GM12878 (cell line): Measurements from ENCODE around the gene ASGR1. TPM values are rescaled to one million over a fixed set of nuclear protein-coding genes. Genes with fewer than 3 reads are reported as not detected.

ENCODE experiments used
- ATAC-seq: fragments of 200-7000 bp; cut with Tn5 transposase; 3 replicates; pipeline ENCODE4 v1.9.1; 2020; ENCODE audit warnings: mild to moderate bottlenecking, moderate library complexity
- BruUV-seq: library from RNA; stranded (reverse); fragments of 400-500 nt; replicated peaks from 2 replicates; lab custom pipeline; 2021; lab: Mats Ljungman, UMichigan
- CTCF ChIA-PET: fragments of 300-600 bp; sonication (Branson Sonifier 250); formaldehyde crosslinking; extraction: SDS; loops from one replicate; lab custom pipeline; 2021; ENCODE audit warnings: inconsistent platforms; lab: Yijun Ruan, JAX
- POLR2A ChIA-PET: fragments of 350-600 bp; formaldehyde crosslinking; extraction: SDS; loops from one replicate; lab custom pipeline; 2021; ENCODE audit warnings: inconsistent platforms; lab: Charles Lee
- RAD21 ChIA-PET: fragments of 300-600 bp; sonication (Branson Sonifier 250); formaldehyde crosslinking; loops from one replicate; lab custom pipeline; 2023; ENCODE audit warnings: antibody characterized with exemption; ENCODE audit not compliant: unreplicated experiment; lab: Charles Lee
- SMC1A ChIA-PET: fragments of 300-600 bp; sonication (Branson Sonifier 250); formaldehyde crosslinking; loops from one replicate; lab custom pipeline; 2023; ENCODE audit not compliant: unreplicated experiment, uncharacterized antibody; lab: Charles Lee
- DNase-seq: peaks from one replicate; pipeline ENCODE4 v3.0.0-alpha.2; 2011; ENCODE audit warnings: low read depth, low spot score
- FAIRE-seq: peaks from 3 replicates; lab custom pipeline; 2011; peaks lifted over from hg19 to GRCh38; lab: Jason Lieb, UNC
- H2AFZ ChIP-seq: 2 replicates; pipeline ENCODE4 v1.6.0; 2011; ENCODE audit warnings: low read depth, low read length, control low read depth; ENCODE audit not compliant: control insufficient read depth
- H3K27ac ChIP-seq: 2 replicates; pipeline ENCODE4 v1.5.1; 2011; ENCODE audit warnings: control low read depth; ENCODE audit not compliant: control insufficient read depth, insufficient read depth
- H3K27me3 ChIP-seq, 2 experiments: replicated peaks in 1 of 2; 2 replicates each; pipeline versions ENCODE4 v1.6.0 to v1.6.1; 2011; ENCODE audit warnings: low read length in 1 of 2; ENCODE audit not compliant: control insufficient read depth in 2 of 2, insufficient read depth in 2 of 2
- H3K36me3 ChIP-seq, 2 experiments: 2 replicates each; pipeline ENCODE4 v1.5.1; 2011; ENCODE audit warnings: low read length in 1 of 2; ENCODE audit not compliant: control insufficient read depth in 2 of 2, insufficient read depth in 2 of 2
- H3K4me1 ChIP-seq: 2 replicates; pipeline ENCODE4 v1.6.1; 2011; ENCODE audit warnings: mild to moderate bottlenecking, low read length, moderate library complexity, mixed read lengths; ENCODE audit not compliant: control insufficient read depth, insufficient read depth
- H3K4me2 ChIP-seq: 2 replicates; pipeline ENCODE4 v1.6.0; 2011; ENCODE audit warnings: control low read depth; ENCODE audit not compliant: control insufficient read depth, insufficient read depth
- H3K4me3 ChIP-seq: fragments of 200-600 bp; sonication (generic); 2 replicates; pipeline ENCODE4 v1.5.1; 2016
- H3K79me2 ChIP-seq: 2 replicates; pipeline ENCODE4 v1.6.0; 2011; ENCODE audit warnings: low read length; ENCODE audit not compliant: control insufficient read depth, insufficient read depth
- H3K9ac ChIP-seq: 2 replicates; pipeline ENCODE4 v1.8.0; 2011; ENCODE audit warnings: low read length, control low read depth, mixed read lengths; ENCODE audit not compliant: control insufficient read depth, insufficient read depth
- H3K9me3 ChIP-seq: replicated peaks from 3 replicates; pipeline ENCODE4 v1.5.1; 2011; ENCODE audit warnings: mild to moderate bottlenecking, low read length; ENCODE audit not compliant: control insufficient read depth, insufficient read depth
- H4K20me1 ChIP-seq: 2 replicates; pipeline ENCODE4 v1.6.0; 2011; ENCODE audit not compliant: control insufficient read depth, insufficient read depth
- BHLHE40 ChIP-seq, 2 experiments: fragments of 450-650 bp in 1 of 2; IDR thresholded peaks; 2 replicates each; pipeline ENCODE4 v1.6.1; 2011 to 2017; ENCODE audit warnings: low read depth in 2 of 2, borderline replicate concordance in 1 of 2, improper control_type of control experiment in 1 of 2, low read length in 1 of 2, mild to moderate bottlenecking in 1 of 2
- BMI1 ChIP-seq: fragments of 450-650 bp; IDR thresholded peaks from 2 replicates; pipeline ENCODE4 v1.6.1; 2016; ENCODE audit warnings: mild to moderate bottlenecking, moderate library complexity, borderline replicate concordance
- DPF2 ChIP-seq: fragments of 450-650 bp; IDR thresholded peaks from 2 replicates; pipeline ENCODE4 v1.6.1; 2017; ENCODE audit warnings: mild to moderate bottlenecking
- FOS ChIP-seq: IDR thresholded peaks from 3 replicates; pipeline ENCODE4 v1.6.1; 2011; ENCODE audit warnings: borderline replicate concordance; ENCODE audit not compliant: insufficient read length; ENCODE audit errors: extremely low read depth
- HDAC2 ChIP-seq: fragments of 200-600 bp; sonication (generic); IDR thresholded peaks from 2 replicates; pipeline ENCODE4 v1.6.1; 2017
- MXI1 ChIP-seq: fragments of 150-350 bp; IDR thresholded peaks from 2 replicates; pipeline ENCODE4 v1.6.1; 2011; ENCODE audit warnings: low read depth, mild to moderate bottlenecking, inconsistent platforms, low read length, improper control_type of control experiment
- POLR2A ChIP-seq: IDR thresholded peaks from 2 replicates; pipeline ENCODE4 v1.6.1; 2011; ENCODE audit warnings: low read depth, mild to moderate bottlenecking, low read length
- RB1 ChIP-seq: fragments of 450-650 bp; formaldehyde crosslinking; IDR thresholded peaks from 2 replicates; pipeline ENCODE4 v1.6.1; 2017; ENCODE audit warnings: mild to moderate bottlenecking, borderline replicate concordance
- SMARCA5 ChIP-seq: fragments of 450-650 bp; IDR thresholded peaks from 2 replicates; pipeline ENCODE4 v1.6.1; 2017; ENCODE audit warnings: mild to moderate bottlenecking
- SUPT20H ChIP-seq: IDR thresholded peaks from 2 replicates; pipeline ENCODE4 v1.6.1; 2011; ENCODE audit warnings: low read depth, mild to moderate bottlenecking, low read length, moderate library complexity, borderline replicate concordance; ENCODE audit not compliant: control insufficient read depth
- TCF3 ChIP-seq: IDR thresholded peaks from 2 replicates; pipeline ENCODE4 v1.6.1; 2012; ENCODE audit warnings: low read depth, mild to moderate bottlenecking, low read length, borderline replicate concordance; ENCODE audit not compliant: insufficient read depth
- TCF7 ChIP-seq: IDR thresholded peaks from 2 replicates; pipeline ENCODE4 v1.6.1; 2014; ENCODE audit warnings: antibody characterized with exemption, borderline replicate concordance
- WGBS: methylation state at CpG from one replicate; pipeline ENCODE4 v1.1.6; 2016; ENCODE audit warnings: low lambda C conversion rate; ENCODE audit not compliant: insufficient replicate concordance, insufficient coverage; ENCODE audit errors: missing lambda C conversion rate; 5-methylcytosine and 5-hydroxymethylcytosine counted together
- in situ Hi-C: fragments of 300-500 bp; cut with MboI; formaldehyde crosslinking; loops from 9 replicates; pipeline ENCODE4 v1.14.3; 2018; ENCODE audit warnings: mixed read lengths
- intact Hi-C: fragments of 100-400 bp; cut with micrococcal nuclease; formaldehyde crosslinking; loops from one replicate; pipeline ENCODE4 v1.14.2; 2022; ENCODE audit not compliant: unreplicated experiment
- polyA plus RNA-seq, 11 experiments: library from polyadenylated mRNA; depleted of rRNA in 4 of 11; unstranded in 6 of 11; stranded (reverse) in 5 of 11; fragments of >200 nt; fragmentation: Nextera tagmentation in 4 of 11; fragmentation: Illumina TruSeq in 1 of 11; extraction: Ambion mirVana in 4 of 11; extraction: Trizol in 1 of 11; gene quantifications; 1 replicate in 1 of 11; 2 replicates in 10 of 11; pipeline versions ENCODE4 v1.2.1 to v1.2.3, GENCODE V29; 2011 to 2016; ENCODE audit warnings: inconsistent platforms in 2 of 11, missing spikeins in 2 of 11, low read depth in 1 of 11
- total RNA-seq, 4 experiments: library from RNA; depleted of rRNA in 3 of 4; stranded (reverse); fragments of >200 nt in 3 of 4; fragmentation: Illumina TruSeq in 1 of 4; extraction: Trizol in 1 of 4; gene quantifications; 2 replicates each; pipeline versions ENCODE4 v1.2.1 to v1.2.3, GENCODE V29; 2013 to 2021
- TF ChIP-seq, protein P1 (sequence below): fragments of 450-650 bp; IDR thresholded peaks from 2 replicates; pipeline ENCODE4 v1.6.1; 2017; ENCODE audit warnings: mild to moderate bottlenecking, low read depth, inconsistent platforms; ENCODE audit not compliant: poor library complexity, severe bottlenecking
- TF ChIP-seq, protein P2 (sequence below): fragments of 450-650 bp; IDR thresholded peaks from 2 replicates; pipeline ENCODE4 v1.6.1; 2016; ENCODE audit warnings: mild to moderate bottlenecking
- TF ChIP-seq, protein P3 (sequence below): fragments of 150-350 bp; IDR thresholded peaks from 2 replicates; pipeline ENCODE4 v1.6.1; 2016; ENCODE audit warnings: low read depth, low read length

The ASGR1 gene
- total and polyA plus RNA-seq, 10 of the 15 experiments (the other 5 are each of a cell fraction or from before 2014, with no cell fraction given) = 0.06 to 0.34 (median 0.14) TPM; not detected in 6

DNA sequence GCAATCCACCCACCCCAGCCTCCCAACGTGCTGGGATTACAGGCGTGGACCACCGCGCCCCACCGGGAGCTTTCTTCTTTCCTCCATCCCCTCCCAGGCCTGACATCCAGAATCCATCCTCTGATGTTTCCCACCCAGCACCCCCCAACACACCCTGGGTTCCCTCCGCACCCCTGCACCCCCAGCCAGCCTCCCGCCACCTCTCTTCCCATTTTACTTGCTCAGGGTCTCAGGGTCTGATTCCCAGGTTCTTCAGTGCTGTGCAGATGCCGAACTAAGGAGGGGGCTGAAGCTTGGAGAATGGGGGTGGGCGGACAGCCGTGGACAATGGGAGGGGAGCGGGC is 225 bp downstream of the ASGR1 start (continued):
- TF ChIP-seq, protein P1, sequence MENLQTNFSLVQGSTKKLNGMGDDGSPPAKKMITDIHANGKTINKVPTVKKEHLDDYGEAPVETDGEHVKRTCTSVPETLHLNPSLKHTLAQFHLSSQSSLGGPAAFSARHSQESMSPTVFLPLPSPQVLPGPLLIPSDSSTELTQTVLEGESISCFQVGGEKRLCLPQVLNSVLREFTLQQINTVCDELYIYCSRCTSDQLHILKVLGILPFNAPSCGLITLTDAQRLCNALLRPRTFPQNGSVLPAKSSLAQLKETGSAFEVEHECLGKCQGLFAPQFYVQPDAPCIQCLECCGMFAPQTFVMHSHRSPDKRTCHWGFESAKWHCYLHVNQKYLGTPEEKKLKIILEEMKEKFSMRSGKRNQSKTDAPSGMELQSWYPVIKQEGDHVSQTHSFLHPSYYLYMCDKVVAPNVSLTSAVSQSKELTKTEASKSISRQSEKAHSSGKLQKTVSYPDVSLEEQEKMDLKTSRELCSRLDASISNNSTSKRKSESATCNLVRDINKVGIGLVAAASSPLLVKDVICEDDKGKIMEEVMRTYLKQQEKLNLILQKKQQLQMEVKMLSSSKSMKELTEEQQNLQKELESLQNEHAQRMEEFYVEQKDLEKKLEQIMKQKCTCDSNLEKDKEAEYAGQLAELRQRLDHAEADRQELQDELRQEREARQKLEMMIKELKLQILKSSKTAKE = no peak
- TF ChIP-seq FOS (no peak), TCF3 (no peak), MXI1 (no peak)
- TF ChIP-seq, all 136 proteins: peak for 0

DNA sequence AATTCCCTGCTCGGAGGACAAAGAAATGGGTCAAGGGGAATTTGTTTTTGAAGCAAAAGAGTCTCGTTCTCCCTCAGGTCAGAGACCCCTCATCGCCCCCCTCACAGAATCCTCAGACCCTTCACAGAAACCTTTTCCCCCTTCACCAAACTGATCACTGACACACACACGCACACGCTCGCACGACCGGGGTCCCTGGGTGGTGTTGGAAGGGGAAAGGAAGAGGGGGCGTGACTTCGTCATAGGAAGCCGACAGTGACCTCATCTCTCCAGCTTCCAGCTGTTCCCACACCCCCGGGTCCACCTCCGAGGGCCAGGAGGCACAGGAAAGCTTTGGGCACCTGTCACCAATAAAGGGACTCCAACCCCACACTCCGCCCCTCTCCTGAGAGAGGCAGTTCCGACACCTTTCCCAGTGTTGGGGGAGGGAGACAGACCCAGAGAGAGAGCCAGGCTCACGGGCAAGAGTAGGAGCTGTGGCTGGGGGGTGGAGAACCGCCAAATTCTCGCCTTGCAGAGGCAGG is 1.2 kb downstream of the ASGR1 start:
- Histone ChIP-seq H3K27me3 (peaks cover 2 to 6% of the 10 kb centered on the region in 2 experiments; a peak in 3 of 4 replicates), H3K4me2 (no peak overlapping the region), H3K79me2 (no peaks in the 10 kb centered on the region), H4K20me1 (no peaks in the 10 kb centered on the region), H2AFZ (peak overlapping the region; percentile 47; the same call in 1 of the 2 replicates), H3K4me3 (no peak overlapping the region), H3K4me1 (peaks cover 6% of the 10 kb centered on the region), H3K36me3 (no peaks in the 10 kb centered on the region), H3K9me3 (no peaks in the 10 kb centered on the region; the same call in 2 of the 3 replicates), H3K27ac (no peak overlapping the region), H3K9ac (no peak overlapping the region)
- DNase-seq (no peak), ATAC-seq (no peak), FAIRE-seq (no peak)
- ChIA-PET SMC1A (interaction anchor here (0.8 to 2.6 kb wide), 4 partner anchors 33 to 132 kb away, joined by 3 to 14 read pairs (median 5); no protein-coding TSS in a partner anchor), CTCF (interaction anchor here (0.9 to 3.5 kb wide), 13 partner anchors 10 to 334 kb away, joined by 3 to 34 read pairs (median 6); no protein-coding TSS in a partner anchor), RAD21 (interaction anchor here (1.4 to 2.7 kb wide), 4 partner anchors 46 to 263 kb away, joined by 4 to 14 read pairs (median 8); no protein-coding TSS in a partner anchor), POLR2A (interaction anchor here (0.6 kb wide), 1 partner anchor 567 kb away, joined by 5 read pairs; no protein-coding TSS in a partner anchor)
- 16% methylated on average over 18 of the region's 18 CpGs for WGBS
- intact Hi-C loops (loop anchor here (2.0 to 10.0 kb wide), 2 partner anchors 131 to 263 kb away; no protein-coding TSS in a partner anchor), in situ Hi-C loops (no loop called here)
- no TSS peak for BruUV-seq
- TF ChIP-seq DPF2 (no peak), MXI1 (no peak), BHLHE40 (IDR thresholded peaks at IDR 0.05; ENCODE audit: borderline replicate concordance in 1 of 2, low read depth in 2 of 2, low read length in 1 of 2) (no peak), RB1 (no peak), SUPT20H (no peak), BMI1 (no peak), TCF7 (no peak), POLR2A (no peak), HDAC2 (no peak), SMARCA5 (no peak)
- TF ChIP-seq, protein P2, sequence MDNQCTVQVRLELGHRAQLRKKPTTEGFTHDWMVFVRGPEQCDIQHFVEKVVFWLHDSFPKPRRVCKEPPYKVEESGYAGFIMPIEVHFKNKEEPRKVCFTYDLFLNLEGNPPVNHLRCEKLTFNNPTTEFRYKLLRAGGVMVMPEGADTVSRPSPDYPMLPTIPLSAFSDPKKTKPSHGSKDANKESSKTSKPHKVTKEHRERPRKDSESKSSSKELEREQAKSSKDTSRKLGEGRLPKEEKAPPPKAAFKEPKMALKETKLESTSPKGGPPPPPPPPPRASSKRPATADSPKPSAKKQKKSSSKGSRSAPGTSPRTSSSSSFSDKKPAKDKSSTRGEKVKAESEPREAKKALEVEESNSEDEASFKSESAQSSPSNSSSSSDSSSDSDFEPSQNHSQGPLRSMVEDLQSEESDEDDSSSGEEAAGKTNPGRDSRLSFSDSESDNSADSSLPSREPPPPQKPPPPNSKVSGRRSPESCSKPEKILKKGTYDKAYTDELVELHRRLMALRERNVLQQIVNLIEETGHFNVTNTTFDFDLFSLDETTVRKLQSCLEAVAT = no peak
- TF ChIP-seq, protein P3, sequence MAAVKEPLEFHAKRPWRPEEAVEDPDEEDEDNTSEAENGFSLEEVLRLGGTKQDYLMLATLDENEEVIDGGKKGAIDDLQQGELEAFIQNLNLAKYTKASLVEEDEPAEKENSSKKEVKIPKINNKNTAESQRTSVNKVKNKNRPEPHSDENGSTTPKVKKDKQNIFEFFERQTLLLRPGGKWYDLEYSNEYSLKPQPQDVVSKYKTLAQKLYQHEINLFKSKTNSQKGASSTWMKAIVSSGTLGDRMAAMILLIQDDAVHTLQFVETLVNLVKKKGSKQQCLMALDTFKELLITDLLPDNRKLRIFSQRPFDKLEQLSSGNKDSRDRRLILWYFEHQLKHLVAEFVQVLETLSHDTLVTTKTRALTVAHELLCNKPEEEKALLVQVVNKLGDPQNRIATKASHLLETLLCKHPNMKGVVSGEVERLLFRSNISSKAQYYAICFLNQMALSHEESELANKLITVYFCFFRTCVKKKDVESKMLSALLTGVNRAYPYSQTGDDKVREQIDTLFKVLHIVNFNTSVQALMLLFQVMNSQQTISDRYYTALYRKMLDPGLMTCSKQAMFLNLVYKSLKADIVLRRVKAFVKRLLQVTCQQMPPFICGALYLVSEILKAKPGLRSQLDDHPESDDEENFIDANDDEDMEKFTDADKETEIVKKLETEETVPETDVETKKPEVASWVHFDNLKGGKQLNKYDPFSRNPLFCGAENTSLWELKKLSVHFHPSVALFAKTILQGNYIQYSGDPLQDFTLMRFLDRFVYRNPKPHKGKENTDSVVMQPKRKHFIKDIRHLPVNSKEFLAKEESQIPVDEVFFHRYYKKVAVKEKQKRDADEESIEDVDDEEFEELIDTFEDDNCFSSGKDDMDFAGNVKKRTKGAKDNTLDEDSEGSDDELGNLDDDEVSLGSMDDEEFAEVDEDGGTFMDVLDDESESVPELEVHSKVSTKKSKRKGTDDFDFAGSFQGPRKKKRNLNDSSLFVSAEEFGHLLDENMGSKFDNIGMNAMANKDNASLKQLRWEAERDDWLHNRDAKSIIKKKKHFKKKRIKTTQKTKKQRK = no peak
